Stomach (tissue), 19 donors: ENCODE data around the gene TAF15. TPM values are rescaled to one million over a fixed set of nuclear protein-coding genes. Genes with fewer than 3 reads are reported as not detected.

Experiments
- DNase-seq, 2 donors: peaks; one replicate each; pipeline versions ENCODE4 v3.0.0 to v3.0.0-alpha.2; 2013 to 2019
- H3K27ac ChIP-seq, 5 donors: fragments of 200-600 bp in 4 of 5; sonication (generic) in 4 of 5; one replicate each; pipeline ENCODE4 v1.5.1; 2013 to 2019; ENCODE audit warnings: mild to moderate bottlenecking in 1 of 5, moderate library complexity in 1 of 5
- H3K27me3 ChIP-seq, 3 donors: fragments of 200-600 bp; sonication (generic); one replicate each; pipeline ENCODE4 v1.5.1; 2017 to 2019; ENCODE audit warnings: mixed run types in 1 of 3
- H3K36me3 ChIP-seq, 4 donors: fragments of 200-600 bp; sonication (generic); 1 replicate in 3 of 4; 2 replicates in 1 of 4; pipeline ENCODE4 v1.5.1; 2016 to 2019
- H3K4me1 ChIP-seq, 4 donors: fragments of 200-600 bp; sonication (generic); one replicate each; pipeline ENCODE4 v1.5.1; 2016 to 2019
- H3K4me3 ChIP-seq, 4 donors: fragments of 200-600 bp; sonication (generic) in 3 of 4; one replicate each; pipeline ENCODE4 v1.5.1; 2016 to 2019; ENCODE audit warnings: mild to moderate bottlenecking in 1 of 4
- H3K9me3 ChIP-seq, 4 donors: fragments of 200-600 bp; sonication (generic); one replicate each; pipeline ENCODE4 v1.5.1; 2016 to 2019
- CTCF ChIP-seq, 7 experiments: fragments of 450-650 bp in 4 of 7; fragments of 200-600 bp in 3 of 7; sonication (generic) in 3 of 7; IDR thresholded peaks; one replicate each; pipeline ENCODE4 v1.5.1; 2016 to 2019; ENCODE audit warnings: antibody characterized with exemption in 7 of 7, control low read depth in 2 of 7, mild to moderate bottlenecking in 1 of 7
- EP300 ChIP-seq: sonication (generic); formaldehyde crosslinking; IDR thresholded peaks from one replicate; pipeline ENCODE4 v1.6.1; 2017; ENCODE audit warnings: antibody characterized with exemption
- POLR2A ChIP-seq, 4 donors: fragments of 450-650 bp; IDR thresholded peaks; one replicate each; pipeline ENCODE4 v1.6.1; 2016; ENCODE audit warnings: antibody characterized with exemption in 4 of 4, control low read depth in 2 of 4, mild to moderate bottlenecking in 1 of 4, moderate library complexity in 1 of 4
- POLR2AphosphoS5 ChIP-seq, 3 donors: sonication (generic); formaldehyde crosslinking; IDR thresholded peaks; one replicate each; pipeline ENCODE4 v1.6.1; 2016; ENCODE audit warnings: antibody characterized with exemption in 3 of 3
- WGBS, 5 donors: extraction: QIAGEN DNeasy Blood & Tissue Kit in 3 of 5; methylation state at CpG; one replicate each; pipeline versions ENCODE4 v1.1.5 to v1.1.7; 2013 to 2018; 5-methylcytosine and 5-hydroxymethylcytosine counted together
- intact Hi-C: fragments of 100-400 bp; cut with DNase I; formaldehyde crosslinking; loops from one replicate; pipeline ENCODE4 v1.15.1; 2023; ENCODE audit warnings: low total_unique reads
- long read RNA-seq, 10 donors: transcript quantifications; one replicate each; lab custom pipeline, GENCODE V29; 2026
- polyA plus RNA-seq, 3 donors: library from polyadenylated mRNA; stranded (reverse); fragments of 200-250 nt; gene quantifications; one replicate each; pipeline ENCODE4 v1.2.3, GENCODE V29; 2013
- total RNA-seq, 5 donors: library from RNA; depleted of rRNA; stranded (reverse); fragments of >200 nt; gene quantifications; one replicate each; pipeline versions ENCODE4 v1.1.0 to v1.2.3, GENCODE V29; 2014 to 2016
- donor health status: healthy with polysubstance abuse.
- donor health status: Bipolar disorder and iron deficiency.
- donor health status: healthy.

Gene TAF15
- total RNA-seq (100 to 1,000 TPM in 1 of 5 donors, 10 to 100 TPM in 4; 21.1 to 127 (median 60.1) TPM), polyA plus RNA-seq (100 to 1,000 TPM in 1 of 3 donors, 10 to 100 TPM in 2; 88.8 to 101 (median 96.4) TPM)
- long read RNA-seq, donor 1, partial matches to known transcripts, result 44 of 49 reads
- long read RNA-seq, donor 1, other reads (novel, unspliced or antisense), result 0 of 49 reads
- long read RNA-seq, donor 2, partial matches to known transcripts, result 27 of 30 reads
- long read RNA-seq, donor 2, other reads (novel, unspliced or antisense), result 0 of 30 reads
- long read RNA-seq, donor 3, partial matches to known transcripts, result 14 of 17 reads
- long read RNA-seq, donor 3, other reads (novel, unspliced or antisense), result 0 of 17 reads
- long read RNA-seq, donor 4, result 0 reads
- long read RNA-seq, donor 5, partial matches to known transcripts, result 36 of 40 reads
- long read RNA-seq, donor 5, other reads (novel, unspliced or antisense), result 0 of 40 reads
- long read RNA-seq, donor 6, transcript TAF15-213 (7 exons, 760 nt), result major isoform, 6 of 174 reads
- long read RNA-seq, donor 6, partial matches to known transcripts, result 154 of 174 reads
- long read RNA-seq, donor 6, other reads (novel, unspliced or antisense), result 6 of 174 reads
- long read RNA-seq, donor 7, partial matches to known transcripts, result 81 of 85 reads
- long read RNA-seq, donor 7, other reads (novel, unspliced or antisense), result 0 of 85 reads
- long read RNA-seq, donor 8, partial matches to known transcripts, result 33 of 37 reads
- long read RNA-seq, donor 8, other reads (novel, unspliced or antisense), result 0 of 37 reads
- long read RNA-seq, donor 9, partial matches to known transcripts, result 100 of 104 reads
- long read RNA-seq, donor 9, other reads (novel, unspliced or antisense), result 0 of 104 reads
- long read RNA-seq, donor 10, partial matches to known transcripts, result 11 of 12 reads
- long read RNA-seq, donor 10, other reads (novel, unspliced or antisense), result 0 of 12 reads

GRCh38 chr17:35808962-35809854 lies at the start of gene TAF15:
Gene TAF15 (plus strand): TSS chr17:35809484. CDS start chr17:35809570, 86 bp downstream.
- DNase-seq, result peak; percentile 96 to 99
- no peaks in the 10 kb centered on the region for H3K27me3 ChIP-seq
- intact Hi-C loops, result loop anchor here (5.0 kb wide), 1 partner anchor 42 kb away; no protein-coding TSS in a partner anchor
- TF ChIP-seq EP300 (no peak), CTCF (IDR thresholded peaks at IDR 0.05) (peak in 5 of 7 experiments; percentile 64 to 85 (median 76)), POLR2AphosphoS5 (IDR thresholded peaks at IDR 0.05) (peak; percentile 93 to 99 (median 99)), POLR2A (IDR thresholded peaks at IDR 0.05) (peak in 2 of 4 donors; percentile 87 to 96)
- H3K27ac ChIP-seq, result peak within 1 kb of the TSS; percentile 93 to 98 (median 96)
- H3K36me3 ChIP-seq, result no peaks in the 10 kb centered on the region
- 0 to 1% (median 0%) methylated on average over 44 to 71 of the region's 71 CpGs for WGBS, 5 donors
- H3K9me3 ChIP-seq, result no peaks in the 10 kb centered on the region
- H3K4me3 ChIP-seq, result peak within 1 kb of the TSS; percentile 79 to 96 (median 88)
- H3K4me1 ChIP-seq, result peaks cover 18 to 62% (median 44%) of the 10 kb centered on the region in 4 donors

DNA sequence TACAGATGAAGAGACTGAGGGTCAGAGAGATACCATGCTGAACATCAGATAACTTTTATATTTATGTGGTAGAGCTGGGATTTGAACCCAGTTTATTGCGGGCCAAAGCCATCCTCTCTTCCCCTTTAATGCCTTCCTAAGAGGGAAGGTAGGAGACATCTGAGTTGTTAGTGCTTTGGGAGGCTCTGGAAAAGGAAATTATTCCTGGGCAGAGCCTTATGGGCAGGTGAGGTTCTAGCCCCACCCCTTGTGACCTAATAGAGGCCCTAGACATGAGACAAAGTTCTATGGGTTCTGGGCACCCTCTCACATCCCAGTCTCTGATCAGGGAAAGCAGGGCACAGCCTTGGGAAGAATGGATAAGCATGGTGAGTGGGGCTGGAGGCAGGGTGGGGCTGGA lies 48.7 kb upstream of the TAF15 start, which contains the start of gene C17orf50:
TSS of gene C17orf50 (plus strand) at position 301 of the 400 bp plus-strand sequence. CDS start at position 356, 55 bp downstream.
- Histone ChIP-seq H3K9me3 (no peaks in the 10 kb centered on the region), H3K4me1 (peaks cover 10 to 21% (median 19%) of the 10 kb centered on the region in 4 donors), H3K36me3 (no peaks in the 10 kb centered on the region), H3K27me3 (no peaks in the 10 kb centered on the region), H3K4me3 (no peak within 1 kb of the TSS), H3K27ac (no peak within 1 kb of the TSS)
- TF ChIP-seq POLR2AphosphoS5 (IDR thresholded peaks at IDR 0.05) (no peak), EP300 (no peak), CTCF (IDR thresholded peaks at IDR 0.05) (no peak), POLR2A (IDR thresholded peaks at IDR 0.05) (no peak)
- 45 to 100% (median 74%) methylated on average over 1 of the region's 1 CpG for WGBS, 5 donors
- intact Hi-C loops, result no loop called here
- DNase-seq, result no peak

GRCh38 chr17:35761601-35762000 lies 47.7 kb upstream of the TAF15 start:
- intact Hi-C loops, result no loop called here
- 83 to 91% (median 85%) methylated on average over 5 of the region's 5 CpGs for WGBS, 5 donors
- Histone ChIP-seq H3K4me1 (peaks cover 10 to 28% (median 20%) of the 10 kb centered on the region in 4 donors), H3K27me3 (no peaks in the 10 kb centered on the region), H3K4me3 (no peak overlapping the region), H3K9me3 (no peaks in the 10 kb centered on the region), H3K27ac (no peak overlapping the region), H3K36me3 (no peaks in the 10 kb centered on the region)
- no peak for DNase-seq
- TF ChIP-seq CTCF (IDR thresholded peaks at IDR 0.05) (no peak), POLR2AphosphoS5 (IDR thresholded peaks at IDR 0.05) (no peak), EP300 (no peak), POLR2A (IDR thresholded peaks at IDR 0.05) (no peak)
